HepG2 (cell line): ENCODE measurements around the gene SLIT3. TPM values are rescaled to one million over a fixed set of nuclear protein-coding genes. Genes with fewer than 3 reads are reported as not detected.

Source experiments
- ATAC-seq: fragments of 200-7000 bp; cut with Tn5 transposase; 3 replicates; pipeline ENCODE4 v1.9.1; 2020; ENCODE audit warnings: mild to moderate bottlenecking, moderate library complexity
- BruUV-seq: library from RNA; stranded (reverse); fragments of 400-500 nt; replicated peaks from 2 replicates; lab custom pipeline; 2021; lab: Mats Ljungman, UMichigan
- CTCF ChIA-PET: fragments of 300-600 bp; formaldehyde crosslinking; extraction: SDS; loops from one replicate; lab custom pipeline; 2021; ENCODE audit warnings: low total read pairs, inconsistent platforms, low intra/inter-chr PET ratio; lab: Yijun Ruan, JAX
- POLR2A ChIA-PET: fragments of 350-600 bp; sonication (Branson Sonifier 250); formaldehyde crosslinking; loops from one replicate; lab custom pipeline; 2020; ENCODE audit warnings: antibody characterized with exemption, inconsistent platforms; lab: Yijun Ruan, JAX
- DNase-seq: peaks from one replicate; pipeline ENCODE4 v3.0.0-alpha.2; 2015; ENCODE audit warnings: low spot score
- FAIRE-seq: peaks from 3 replicates; lab custom pipeline; 2011; peaks lifted over from hg19 to GRCh38; lab: Jason Lieb, UNC
- H2AFZ ChIP-seq: one replicate; pipeline ENCODE4 v1.6.1; 2011; ENCODE audit warnings: low read length, inconsistent platforms
- H3K27ac ChIP-seq: fragments of 300-600 bp; 3 replicates; pipeline ENCODE4 v1.8.0; 2011; ENCODE audit warnings: mixed run types, mild to moderate bottlenecking, mixed read lengths, low read length, inconsistent platforms; ENCODE audit not compliant: insufficient read depth; ENCODE audit errors: extremely low read length
- H3K27me3 ChIP-seq, 2 experiments: fragments of 200-600 bp in 1 of 2; 2 replicates in 1 of 2; 3 replicates in 1 of 2; pipeline versions ENCODE4 v1.6.0 to v1.8.0; 2011; ENCODE audit warnings: low read length in 2 of 2, mild to moderate bottlenecking in 2 of 2, moderate library complexity in 2 of 2, inconsistent platforms in 1 of 2; ENCODE audit not compliant: insufficient read depth in 2 of 2, control insufficient read depth in 1 of 2
- H3K36me3 ChIP-seq, 2 experiments: fragments of 200-600 bp in 1 of 2; replicated peaks in 1 of 2; 2 replicates in 1 of 2; 3 replicates in 1 of 2; pipeline versions ENCODE4 v1.5.1 to v1.8.0; 2011; ENCODE audit warnings: low read length in 2 of 2, inconsistent platforms in 1 of 2; ENCODE audit not compliant: insufficient read depth in 2 of 2, control insufficient read depth in 1 of 2
- H3K4me1 ChIP-seq: 2 replicates; pipeline ENCODE4 v1.5.1; 2012; ENCODE audit warnings: low read length, inconsistent platforms; ENCODE audit not compliant: insufficient read depth
- H3K4me2 ChIP-seq: 2 replicates; pipeline ENCODE4 v1.6.0; 2011; ENCODE audit warnings: low read depth, low read length, inconsistent platforms
- H3K4me3 ChIP-seq, 3 experiments: fragments of 200-600 bp in 1 of 3; sonication (generic), shearing (Covaris generic) in 1 of 3; replicated peaks in 1 of 3; 2 replicates each; pipeline ENCODE4 v1.5.1; 2011 to 2016; ENCODE audit warnings: low read length in 3 of 3, inconsistent platforms in 2 of 3, low read depth in 2 of 3, mild to moderate bottlenecking in 2 of 3, control low read depth in 1 of 3, mixed read lengths in 1 of 3; ENCODE audit not compliant: insufficient read depth in 1 of 3
- H3K79me2 ChIP-seq: one replicate; pipeline ENCODE4 v1.6.1; 2011; ENCODE audit warnings: low read length, inconsistent platforms; ENCODE audit not compliant: insufficient read depth
- H3K9ac ChIP-seq: 2 replicates; pipeline ENCODE4 v1.6.0; 2011; ENCODE audit warnings: mild to moderate bottlenecking, low read depth, low read length, inconsistent platforms; ENCODE audit not compliant: insufficient read depth
- H3K9me3 ChIP-seq: 2 replicates; pipeline ENCODE4 v1.5.1; 2012; ENCODE audit warnings: mild to moderate bottlenecking, low read length
- H4K20me1 ChIP-seq: 2 replicates; pipeline ENCODE4 v1.6.0; 2011; ENCODE audit warnings: inconsistent platforms, mild to moderate bottlenecking, low read length, moderate library complexity; ENCODE audit not compliant: insufficient read depth
- NR3C1 ChIP-seq: sonication (generic); formaldehyde crosslinking; IDR thresholded peaks from 2 replicates; pipeline ENCODE4 v1.4.0; 2020; ENCODE audit warnings: missing genetic modification reagents
- POGK ChIP-seq: sonication (generic); formaldehyde crosslinking; conservative IDR thresholded peaks from 2 replicates; pipeline ENCODE4 v1.8.0; 2022; ENCODE audit warnings: mild to moderate bottlenecking, moderate library complexity, missing genetic modification reagents
- TBL1XR1 ChIP-seq: fragments of 150-350 bp; IDR thresholded peaks from 2 replicates; pipeline ENCODE4 v1.6.1; 2014; ENCODE audit warnings: borderline replicate concordance, low read length; ENCODE audit not compliant: partially characterized antibody
- YY1 ChIP-seq: IDR thresholded peaks from 2 replicates; pipeline ENCODE4 v1.6.1; 2011; ENCODE audit warnings: low read length, low read depth, moderate library complexity, mild to moderate bottlenecking; ENCODE audit not compliant: insufficient read depth, insufficient replicate concordance
- ZNF607 ChIP-seq: sonication (generic); formaldehyde crosslinking; IDR thresholded peaks from 2 replicates; pipeline ENCODE4 v1.5.1; 2020; ENCODE audit warnings: missing genetic modification reagents, mild to moderate bottlenecking, borderline replicate concordance
- ZNF720 ChIP-seq: sonication (generic); formaldehyde crosslinking; IDR thresholded peaks from 2 replicates; pipeline ENCODE4 v1.4.0; 2020; ENCODE audit warnings: missing genetic modification reagents
- ZNF782 ChIP-seq: sonication (generic); formaldehyde crosslinking; IDR thresholded peaks from 2 replicates; pipeline ENCODE4 v1.4.0; 2020; ENCODE audit warnings: missing genetic modification reagents, mild to moderate bottlenecking, borderline replicate concordance
- WGBS: methylation state at CpG from one replicate; pipeline ENCODE4 v1.1.6; 2017; ENCODE audit warnings: low lambda C conversion rate; 5-methylcytosine and 5-hydroxymethylcytosine counted together
- in situ Hi-C: cut with HindIII; loops from 2 replicates; pipeline ENCODE4 v1.10.0; 2017; ENCODE audit warnings: low pct_unique_long_range_greater_than_20kb; ENCODE audit not compliant: extremely low pct_ligation_motif_present
- intact Hi-C: fragments of 100-400 bp; cut with micrococcal nuclease; formaldehyde crosslinking; loops from one replicate; pipeline ENCODE4 v1.10.0; 2022; ENCODE audit not compliant: unreplicated experiment
- polyA plus RNA-seq, 8 experiments: library from polyadenylated mRNA; depleted of rRNA in 3 of 8; stranded (reverse) in 7 of 8; unstranded in 1 of 8; fragments of >200 nt; fragmentation: Illumina TruSeq in 4 of 8; extraction: Trizol in 4 of 8; gene quantifications; 2 replicates each; pipeline versions ENCODE4 v1.2.1 to v1.2.3, GENCODE V29; 2011 to 2016; ENCODE audit warnings: low read depth in 4 of 8, missing spikeins in 1 of 8, mixed read lengths in 1 of 8; ENCODE audit not compliant: insufficient read depth in 1 of 8
- total RNA-seq, 5 experiments: library from RNA; depleted of rRNA; stranded (reverse); fragments of >200 nt; fragmentation: Illumina TruSeq; extraction: Trizol; gene quantifications; 2 replicates each; pipeline ENCODE4 v1.2.3, GENCODE V29; 2016; ENCODE audit warnings: low read depth in 1 of 5
- TF ChIP-seq, protein P1 (sequence below): sonication (generic); formaldehyde crosslinking; IDR thresholded peaks from 2 replicates; pipeline ENCODE4 v1.4.0; 2020; ENCODE audit warnings: missing genetic modification reagents, borderline replicate concordance
- TF ChIP-seq, protein P2 (sequence below): sonication (generic); formaldehyde crosslinking; IDR thresholded peaks from 2 replicates; pipeline ENCODE4 v1.5.1; 2020; ENCODE audit warnings: missing genetic modification reagents, mild to moderate bottlenecking, borderline replicate concordance

Gene SLIT3
- total and polyA plus RNA-seq, 2 of the 13 experiments (the other 11 are each of a cell fraction or from before 2014, with no cell fraction given): not detected

DNA sequence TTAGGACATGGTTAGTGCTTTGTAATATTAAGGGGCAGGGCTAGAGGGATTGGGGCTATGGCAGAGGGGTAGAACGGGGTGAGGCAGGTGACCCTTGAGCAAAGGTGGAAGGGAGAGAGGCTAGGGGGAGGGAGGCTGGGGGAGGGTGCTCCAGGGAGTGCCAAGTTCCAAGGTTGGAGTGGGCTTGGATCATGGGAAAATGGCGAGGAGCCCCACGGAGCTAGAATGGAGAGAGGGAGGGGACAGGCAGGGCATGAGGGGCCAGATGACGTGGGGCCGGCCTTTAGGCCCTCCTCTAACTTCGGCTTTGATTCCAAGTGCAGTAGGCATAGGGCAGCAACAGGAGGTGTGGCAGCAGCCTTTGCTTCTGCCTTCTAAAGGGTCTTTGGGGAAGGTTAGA, 550.0 kb downstream of the SLIT3 start (continued):
- TF ChIP-seq, protein P1, sequence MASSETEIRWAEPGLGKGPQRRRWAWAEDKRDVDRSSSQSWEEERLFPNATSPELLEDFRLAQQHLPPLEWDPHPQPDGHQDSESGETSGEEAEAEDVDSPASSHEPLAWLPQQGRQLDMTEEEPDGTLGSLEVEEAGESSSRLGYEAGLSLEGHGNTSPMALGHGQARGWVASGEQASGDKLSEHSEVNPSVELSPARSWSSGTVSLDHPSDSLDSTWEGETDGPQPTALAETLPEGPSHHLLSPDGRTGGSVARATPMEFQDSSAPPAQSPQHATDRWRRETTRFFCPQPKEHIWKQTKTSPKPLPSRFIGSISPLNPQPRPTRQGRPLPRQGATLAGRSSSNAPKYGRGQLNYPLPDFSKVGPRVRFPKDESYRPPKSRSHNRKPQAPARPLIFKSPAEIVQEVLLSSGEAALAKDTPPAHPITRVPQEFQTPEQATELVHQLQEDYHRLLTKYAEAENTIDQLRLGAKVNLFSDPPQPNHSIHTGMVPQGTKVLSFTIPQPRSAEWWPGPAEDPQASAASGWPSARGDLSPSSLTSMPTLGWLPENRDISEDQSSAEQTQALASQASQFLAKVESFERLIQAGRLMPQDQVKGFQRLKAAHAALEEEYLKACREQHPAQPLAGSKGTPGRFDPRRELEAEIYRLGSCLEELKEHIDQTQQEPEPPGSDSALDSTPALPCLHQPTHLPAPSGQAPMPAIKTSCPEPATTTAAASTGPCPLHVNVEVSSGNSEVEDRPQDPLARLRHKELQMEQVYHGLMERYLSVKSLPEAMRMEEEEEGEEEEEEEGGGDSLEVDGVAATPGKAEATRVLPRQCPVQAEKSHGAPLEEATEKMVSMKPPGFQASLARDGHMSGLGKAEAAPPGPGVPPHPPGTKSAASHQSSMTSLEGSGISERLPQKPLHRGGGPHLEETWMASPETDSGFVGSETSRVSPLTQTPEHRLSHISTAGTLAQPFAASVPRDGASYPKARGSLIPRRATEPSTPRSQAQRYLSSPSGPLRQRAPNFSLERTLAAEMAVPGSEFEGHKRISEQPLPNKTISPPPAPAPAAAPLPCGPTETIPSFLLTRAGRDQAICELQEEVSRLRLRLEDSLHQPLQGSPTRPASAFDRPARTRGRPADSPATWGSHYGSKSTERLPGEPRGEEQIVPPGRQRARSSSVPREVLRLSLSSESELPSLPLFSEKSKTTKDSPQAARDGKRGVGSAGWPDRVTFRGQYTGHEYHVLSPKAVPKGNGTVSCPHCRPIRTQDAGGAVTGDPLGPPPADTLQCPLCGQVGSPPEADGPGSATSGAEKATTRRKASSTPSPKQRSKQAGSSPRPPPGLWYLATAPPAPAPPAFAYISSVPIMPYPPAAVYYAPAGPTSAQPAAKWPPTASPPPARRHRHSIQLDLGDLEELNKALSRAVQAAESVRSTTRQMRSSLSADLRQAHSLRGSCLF (CRISPR knock-in tag): no peak
- TF ChIP-seq ZNF607 (CRISPR knock-in tag) (no peak), ZNF720 (CRISPR knock-in tag) (no peak), ZNF782 (CRISPR knock-in tag) (no peak)
- TF ChIP-seq, all 625 proteins: peak for 0

DNA sequence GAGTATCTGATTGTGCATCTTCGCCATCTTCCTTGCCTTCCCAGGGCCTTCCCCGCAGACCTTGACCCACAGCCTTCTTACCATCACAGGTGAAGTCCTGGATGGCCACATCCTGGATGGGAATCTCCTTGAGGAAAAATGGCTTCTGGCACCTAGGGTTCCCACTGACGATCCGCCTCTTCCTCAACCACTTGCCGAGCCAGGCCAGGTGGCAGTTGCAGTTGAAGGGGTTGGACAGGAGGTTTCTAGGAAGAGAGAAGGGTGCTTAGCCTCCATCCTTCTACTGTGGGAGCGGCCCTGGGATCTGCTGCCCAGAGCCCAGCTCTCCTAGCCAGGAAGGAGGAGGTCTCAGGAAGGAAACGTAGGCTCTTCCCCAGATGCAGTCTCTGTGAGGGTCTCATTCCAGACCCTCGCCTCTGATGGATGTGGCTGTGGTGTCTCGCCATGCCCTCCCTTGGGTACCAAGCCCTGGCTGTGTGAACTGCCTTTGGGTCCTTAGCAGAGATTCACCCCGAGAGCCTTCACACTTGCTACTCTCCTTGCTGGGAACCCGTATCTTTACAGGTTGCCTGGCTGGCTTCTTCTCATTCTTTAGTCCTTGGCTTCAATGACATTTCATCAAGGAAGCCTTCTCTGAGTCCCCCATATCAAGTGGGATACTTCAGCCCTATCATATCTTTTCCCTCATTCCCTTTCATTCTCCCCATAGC, 551.4 kb downstream of the SLIT3 start:
- no TSS peak for BruUV-seq
- CTCF ChIA-PET: no interaction called here
- no peak overlapping the region for H3K27ac ChIP-seq
- no peak overlapping the region for H3K4me3 ChIP-seq
- H3K4me2 ChIP-seq: no peak overlapping the region
- ATAC-seq (no peak), FAIRE-seq (no peak), DNase-seq (no peak)
- in situ Hi-C loops: no loop called here
- no peaks in the 10 kb centered on the region for H4K20me1 ChIP-seq
- H3K79me2 ChIP-seq: no peaks in the 10 kb centered on the region
- intact Hi-C loops: no loop called here
- H3K36me3 ChIP-seq: no peaks in the 10 kb centered on the region
- H3K9ac ChIP-seq: no peak overlapping the region
- 30% methylated on average over 6 of the region's 11 CpGs for WGBS
- no peak overlapping the region for H2AFZ ChIP-seq
- peaks cover 1 to 26% of the 10 kb centered on the region in 2 experiments; a peak in 2 of 5 replicates for H3K27me3 ChIP-seq
- H3K9me3 ChIP-seq: no peaks in the 10 kb centered on the region
- POLR2A ChIA-PET: no interaction called here
- no peaks in the 10 kb centered on the region for H3K4me1 ChIP-seq
- no peak for TF ChIP-seq TBL1XR1
- no peak for TF ChIP-seq YY1
- no peak for TF ChIP-seq POGK
- no peak for TF ChIP-seq NR3C1 (CRISPR knock-in tag)
- TF ChIP-seq, protein P2, sequence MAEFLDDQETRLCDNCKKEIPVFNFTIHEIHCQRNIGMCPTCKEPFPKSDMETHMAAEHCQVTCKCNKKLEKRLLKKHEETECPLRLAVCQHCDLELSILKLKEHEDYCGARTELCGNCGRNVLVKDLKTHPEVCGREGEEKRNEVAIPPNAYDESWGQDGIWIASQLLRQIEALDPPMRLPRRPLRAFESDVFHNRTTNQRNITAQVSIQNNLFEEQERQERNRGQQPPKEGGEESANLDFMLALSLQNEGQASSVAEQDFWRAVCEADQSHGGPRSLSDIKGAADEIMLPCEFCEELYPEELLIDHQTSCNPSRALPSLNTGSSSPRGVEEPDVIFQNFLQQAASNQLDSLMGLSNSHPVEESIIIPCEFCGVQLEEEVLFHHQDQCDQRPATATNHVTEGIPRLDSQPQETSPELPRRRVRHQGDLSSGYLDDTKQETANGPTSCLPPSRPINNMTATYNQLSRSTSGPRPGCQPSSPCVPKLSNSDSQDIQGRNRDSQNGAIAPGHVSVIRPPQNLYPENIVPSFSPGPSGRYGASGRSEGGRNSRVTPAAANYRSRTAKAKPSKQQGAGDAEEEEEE (CRISPR knock-in tag): no peak
